NCI-H82 treated with DMSO at 0.1 percent for 48 hours (cell line): ENCODE data around the gene GALK1.
"Not testable (repeated sequence)": the region's sequence is repeated elsewhere in the genome, so short reads cannot be mapped to it uniquely, and the experiment has no call there.

ENCODE experiments used
- DNase-seq: peaks from one replicate; lab custom pipeline; 2025; ENCODE audit not compliant: unreplicated experiment; lab: John Stamatoyannopoulos, UW

GALK1 gene

DNA sequence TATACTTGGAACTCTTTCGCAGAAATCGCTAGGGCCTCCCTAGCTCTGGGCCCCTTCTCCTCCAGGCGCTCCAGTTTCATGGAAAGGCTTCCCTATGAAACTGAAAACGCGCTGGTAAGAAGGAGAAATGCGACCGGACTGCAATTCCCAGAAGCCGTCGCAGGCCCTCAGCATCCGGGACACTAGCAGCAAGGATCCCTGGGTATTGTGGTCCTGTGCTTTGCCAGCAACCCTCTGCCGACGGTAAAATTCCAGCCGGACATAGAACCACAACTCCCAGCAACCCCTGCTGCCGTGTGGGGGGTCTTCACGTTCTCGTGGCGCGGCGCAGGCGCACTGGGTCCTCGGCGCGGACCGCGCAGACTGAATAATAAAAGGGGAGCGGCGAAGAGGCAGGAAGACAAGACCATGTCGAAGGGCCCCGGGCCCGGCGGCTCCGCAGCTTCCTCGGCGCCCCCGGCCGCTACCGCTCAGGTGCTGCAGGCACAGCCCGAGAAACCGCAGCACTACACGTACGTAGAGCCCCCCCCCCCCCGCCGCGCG is 19.6 kb upstream of the GALK1 start, which contains the start of gene UNK:
UNK (plus strand) TSS at position 334 of the 543 bp plus-strand sequence; CDS start at position 409, 75 bp downstream.
- peak; percentile 96 for DNase-seq

DNA sequence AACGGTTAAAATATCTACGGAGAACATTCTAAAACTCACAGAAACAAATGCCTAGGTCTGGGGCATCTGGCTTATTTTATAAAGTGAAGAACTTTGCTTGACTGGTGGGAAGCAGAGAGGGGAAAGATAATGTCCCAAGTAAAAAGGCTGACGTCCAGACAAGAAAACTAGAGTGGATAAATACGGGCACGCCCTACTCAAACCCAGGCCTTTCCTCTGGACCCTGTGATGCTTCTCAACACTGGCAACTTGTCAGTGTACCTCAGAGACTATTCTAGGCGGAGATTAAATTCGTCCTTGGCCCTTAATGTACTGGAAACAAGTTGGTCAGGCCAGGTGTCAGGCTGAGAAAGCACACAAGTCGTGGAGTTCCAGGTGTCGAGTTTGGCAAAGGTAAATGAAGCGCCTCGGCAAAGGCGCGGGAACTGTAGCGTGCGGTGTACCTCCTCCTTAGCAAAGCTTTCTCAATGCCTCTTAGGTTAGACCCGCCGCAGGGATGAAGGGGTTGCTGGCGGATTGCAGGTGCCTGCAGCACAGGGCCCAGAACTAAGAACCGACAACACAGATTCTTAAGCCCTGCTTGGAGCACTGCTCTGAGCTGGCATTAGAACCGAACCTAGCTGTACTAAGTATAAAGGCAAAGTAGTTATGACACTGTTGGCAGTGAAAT is 18.9 kb upstream of the GALK1 start:
- no peak for DNase-seq

DNA sequence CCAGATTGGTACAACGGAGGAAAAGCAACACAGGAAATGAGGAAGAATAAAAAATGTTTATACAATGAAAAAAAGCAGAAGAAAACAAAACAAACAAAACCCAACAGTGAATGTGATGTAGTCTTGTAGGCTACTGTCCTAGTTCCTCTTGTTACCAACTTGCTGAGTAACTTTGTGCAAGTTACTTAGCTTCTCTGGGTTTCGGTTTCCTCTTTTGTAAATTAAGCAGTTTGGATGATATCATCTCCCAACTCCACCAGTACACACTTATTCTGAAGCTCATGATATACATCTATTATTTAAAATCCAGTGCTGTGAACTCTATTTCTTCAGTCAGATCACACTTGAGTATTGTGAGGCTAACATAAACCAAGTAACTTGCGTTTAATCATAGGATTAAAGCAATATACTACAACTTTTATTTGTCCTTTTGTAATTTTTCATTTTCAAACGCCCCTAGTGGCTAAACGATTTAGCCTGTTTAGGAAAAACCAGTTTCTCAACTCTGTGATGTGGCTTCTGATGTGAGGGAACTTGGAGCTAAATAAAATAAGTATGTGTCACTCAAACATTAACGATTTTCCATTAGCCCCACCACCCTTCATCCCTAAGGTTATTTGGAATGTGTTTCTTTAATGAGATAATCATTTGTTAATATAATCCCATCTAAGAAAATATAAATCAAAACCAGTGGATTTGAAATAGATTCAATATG is 18.2 kb upstream of the GALK1 start:
- DNase-seq = no peak

GRCh38 chr17:75779987-75780889 is 15.2 kb upstream of the GALK1 start:
- no peak for DNase-seq

DNA sequence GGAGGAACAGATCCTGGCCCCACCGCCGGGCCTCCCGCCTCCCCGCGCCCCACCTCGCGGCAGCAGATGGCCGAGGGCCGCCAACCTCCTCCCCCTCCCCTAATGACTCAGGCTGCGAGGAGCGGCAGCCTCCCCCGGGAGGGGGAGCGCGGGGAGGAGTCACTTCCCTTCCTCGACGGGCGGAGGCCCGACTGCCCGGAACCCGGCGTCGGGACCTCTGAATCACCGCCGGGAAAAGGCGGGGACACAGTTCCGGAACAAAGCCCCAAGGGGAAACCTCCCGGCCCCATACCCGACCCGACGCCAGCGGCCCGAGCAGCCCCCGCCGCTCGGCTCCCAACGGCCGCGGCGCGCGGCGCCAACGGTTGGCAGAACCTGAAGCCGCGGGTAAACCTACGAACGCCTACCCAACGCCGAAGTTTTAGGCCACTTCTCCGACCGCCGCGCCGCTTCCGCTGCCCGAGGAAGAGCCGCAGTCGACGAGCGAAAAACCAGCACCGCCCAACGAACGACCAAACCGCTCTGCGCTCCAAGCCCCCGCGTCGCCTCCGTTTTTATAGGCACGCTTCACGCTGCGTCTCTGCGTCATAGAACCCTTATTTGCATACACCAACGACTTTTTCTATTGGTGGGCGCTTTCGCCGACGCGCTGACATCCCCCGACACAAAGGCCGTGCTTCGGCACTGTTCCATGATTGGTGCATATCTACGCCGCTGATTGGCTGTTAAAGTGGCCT is 14.4 kb upstream of the GALK1 start:
- DNase-seq = peak; percentile 100

GRCh38 chr17:75778861-75779249 is 13.9 kb upstream of the GALK1 start:
- DNase-seq = peak; percentile 56

DNA sequence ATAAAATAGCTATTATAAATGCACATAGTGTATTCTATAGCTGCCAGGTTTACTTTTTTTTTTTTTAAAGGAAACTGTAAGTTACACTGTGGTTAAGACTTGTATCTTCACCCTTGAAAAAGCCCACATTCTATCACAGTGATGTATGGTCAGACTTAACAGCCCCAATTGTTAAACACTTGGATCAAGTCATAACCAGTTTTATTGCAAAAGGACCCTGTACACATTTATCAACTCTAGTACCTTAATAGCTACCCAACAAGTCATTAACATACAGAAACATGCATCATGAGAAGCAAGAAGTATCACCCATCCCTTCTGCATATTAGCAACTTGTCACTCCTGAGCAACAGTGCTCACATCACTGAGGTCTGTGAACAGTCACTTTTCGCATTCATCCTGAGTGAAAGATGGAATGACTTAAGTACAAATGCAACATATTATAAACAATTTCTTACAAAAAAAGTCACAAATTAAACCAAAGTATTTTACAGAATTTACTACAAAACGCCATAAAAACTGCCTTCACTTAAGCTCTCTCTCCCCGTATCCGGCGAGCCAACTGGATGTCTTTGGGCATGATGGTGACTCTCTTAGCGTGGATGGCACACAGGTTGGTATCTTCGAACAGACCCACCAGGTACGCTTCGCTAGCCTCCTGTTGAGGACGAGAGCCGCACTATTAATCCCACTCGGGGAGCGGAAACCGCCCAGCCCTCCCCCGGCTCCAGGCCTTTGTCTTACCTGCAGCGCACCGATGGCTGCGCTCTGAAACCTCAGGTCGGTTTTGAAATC is 13.3 kb upstream of the GALK1 start:
- DNase-seq = not testable (repeated sequence)

DNA sequence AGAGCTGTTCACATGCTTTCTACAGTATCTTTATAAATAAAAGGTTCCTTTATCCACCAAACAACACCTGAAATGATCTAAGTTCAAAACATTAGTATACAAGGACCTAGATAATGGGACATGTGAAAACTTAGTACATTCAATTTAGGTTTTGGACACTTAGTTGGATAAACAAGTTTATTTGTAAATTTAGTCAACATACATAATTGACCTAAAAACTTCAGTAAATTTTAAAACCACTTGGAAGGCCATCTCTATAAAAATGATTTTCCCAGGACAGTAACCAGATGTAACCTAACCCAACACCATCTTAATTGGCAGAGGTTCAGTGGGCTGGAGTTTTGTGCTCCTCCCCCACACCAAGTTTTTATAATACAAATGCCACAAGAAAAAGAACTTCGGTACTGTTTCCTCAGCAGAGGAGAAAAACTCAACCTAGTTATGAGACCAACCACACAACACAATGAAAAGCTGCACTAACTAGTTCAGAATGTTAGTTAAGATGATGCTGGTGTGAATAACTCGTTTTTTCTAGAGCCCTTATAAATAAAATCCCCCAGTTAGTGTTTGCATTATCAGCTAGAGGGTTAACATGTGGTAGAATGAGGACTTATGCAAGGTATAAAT is 12.4 kb upstream of the GALK1 start:
- DNase-seq = no peak

- no peak for DNase-seq
Observed at GRCh38 chr17:75776386-75777295, 11.6 kb upstream of the GALK1 start.

DNA sequence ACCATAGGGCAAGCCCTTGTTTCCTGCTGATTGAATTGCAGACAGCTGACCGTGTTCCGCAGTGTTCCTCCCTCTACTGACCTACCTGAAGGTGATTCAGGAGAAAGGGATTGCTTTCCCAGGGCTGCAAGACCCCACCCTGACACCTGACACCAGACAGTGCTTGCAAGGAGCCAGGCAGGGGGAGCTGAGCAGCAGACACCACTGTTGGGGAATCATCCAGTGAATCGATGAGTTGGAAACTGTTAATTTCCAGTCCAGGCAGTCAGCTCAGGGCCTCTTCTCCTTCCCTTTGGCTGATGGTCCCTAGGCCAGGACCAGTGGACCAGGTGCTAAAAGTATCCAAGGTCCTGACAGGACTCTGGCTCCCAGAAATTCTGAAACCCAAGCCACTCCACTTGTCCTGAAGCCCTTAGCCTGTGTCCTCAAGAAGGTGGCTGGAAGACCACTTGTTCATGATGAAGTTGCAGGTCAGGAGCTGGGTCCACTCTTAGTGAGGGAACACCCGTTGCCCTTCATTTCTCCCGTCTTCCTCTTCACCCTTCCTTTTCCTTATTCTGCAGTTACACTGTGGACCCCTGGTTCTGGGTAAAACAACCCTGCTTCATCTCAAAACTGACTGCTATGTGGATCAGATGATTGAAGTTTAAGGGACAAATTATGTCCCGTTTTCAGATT is 10.1 kb upstream of the GALK1 start:
- no peak for DNase-seq

DNA sequence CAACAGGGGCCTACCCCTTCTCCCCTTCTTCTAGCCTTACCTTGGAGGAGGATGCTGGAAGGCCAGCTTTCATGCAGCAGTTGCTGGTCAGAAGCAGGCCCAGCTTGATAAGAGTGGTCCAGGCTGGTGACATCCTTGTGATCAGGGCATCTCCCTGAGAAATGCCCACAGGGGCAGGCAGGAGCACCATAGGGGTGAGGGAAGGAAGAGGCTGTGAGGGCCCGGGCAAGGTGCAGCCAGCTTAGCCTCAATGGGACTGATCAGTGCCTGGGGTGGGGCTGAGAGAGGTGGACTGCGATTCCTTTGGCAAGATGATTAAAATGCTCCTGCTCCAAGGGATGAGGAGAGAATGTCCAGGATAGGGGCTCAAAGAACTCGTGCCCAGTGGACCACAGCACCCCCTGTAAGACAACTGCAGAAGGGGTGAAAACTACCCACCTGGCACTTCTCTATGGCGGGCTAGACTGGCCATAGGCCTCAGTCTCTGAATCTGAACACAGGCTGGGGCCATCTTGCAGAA is 9.5 kb upstream of the GALK1 start:
- DNase-seq = no peak

GRCh38 chr17:75773808-75774470 is 8.9 kb upstream of the GALK1 start:
- no peak for DNase-seq

DNA sequence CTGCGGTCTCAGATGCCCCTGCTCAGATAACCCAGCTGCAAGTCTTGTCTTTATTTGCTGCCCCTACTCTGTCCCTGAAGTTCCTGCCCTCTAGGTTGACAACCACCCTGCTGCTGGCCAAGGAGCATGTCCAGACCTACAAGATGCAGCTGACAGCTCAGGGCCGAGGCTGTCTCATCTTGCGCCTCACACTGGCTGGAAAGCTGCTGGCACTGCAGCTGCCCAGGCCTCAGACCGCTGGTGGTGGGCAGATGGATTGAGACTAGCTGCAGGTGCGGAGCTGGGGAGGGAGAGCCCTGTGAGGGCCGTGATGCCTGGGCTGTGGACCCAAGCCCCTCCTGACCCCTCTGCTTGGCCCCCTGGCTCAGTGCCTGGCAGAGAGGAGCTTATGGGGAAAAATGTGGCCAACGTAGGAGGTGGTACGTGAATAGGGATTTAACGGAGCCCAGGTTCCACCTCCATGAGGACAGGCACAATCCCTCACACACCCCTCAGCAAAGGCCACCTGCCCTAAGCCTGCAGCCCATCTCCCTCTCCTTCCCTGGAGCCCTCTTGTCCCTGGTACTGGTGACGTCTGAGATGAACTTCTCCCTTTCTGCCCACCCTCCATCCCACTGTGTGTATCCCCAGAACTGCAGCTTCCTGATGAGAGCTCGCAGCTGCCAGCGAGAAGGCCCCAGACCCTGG is 8.3 kb upstream of the GALK1 start:
- no peak for DNase-seq

GRCh38 chr17:75771334-75772281 is 6.6 kb upstream of the GALK1 start:
- DNase-seq = no peak

DNA sequence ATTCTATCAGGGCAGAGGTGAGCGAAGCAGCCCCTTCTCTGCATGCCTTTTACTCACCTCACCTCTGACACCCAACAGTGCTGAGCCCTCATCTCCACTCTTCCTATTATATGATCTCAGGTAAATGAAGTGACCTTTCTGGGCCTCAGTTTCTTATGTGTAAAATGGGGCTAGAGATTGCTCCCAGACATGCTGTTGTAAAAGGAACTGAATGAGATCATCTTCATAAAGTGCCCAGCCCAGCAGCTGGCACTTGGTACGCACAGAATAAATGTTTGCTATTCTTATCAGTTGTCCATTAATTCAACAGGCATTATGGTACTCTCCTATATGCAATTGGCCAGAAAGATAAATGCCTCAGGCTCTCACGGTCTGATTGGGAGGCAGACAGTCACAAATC is 4.5 kb upstream of the GALK1 start:
- no peak for DNase-seq
